Ectodermal cell (in vitro differentiated cells): ENCODE results near the gene CFAP73.
A peak's percentile ranks its signal among the peaks of the same experiment; 100 is the strongest.

Experiments used
- H3K27ac ChIP-seq: 2 replicates; pipeline ENCODE4 v1.7.0; 2013; ENCODE audit warnings: mild to moderate bottlenecking, low read depth, low read length; ENCODE audit not compliant: insufficient read depth, poor library complexity, severe bottlenecking
- H3K27me3 ChIP-seq: 2 replicates; pipeline ENCODE4 v1.7.0; 2013; ENCODE audit warnings: mild to moderate bottlenecking, low read length; ENCODE audit not compliant: insufficient read depth, control insufficient read depth, poor library complexity, severe bottlenecking
- H3K36me3 ChIP-seq: one replicate; pipeline ENCODE4 v1.7.0; 2013; ENCODE audit warnings: low read length; ENCODE audit not compliant: control insufficient read depth, insufficient read depth
- H3K4me1 ChIP-seq: one replicate; pipeline ENCODE4 v1.7.0; 2013; ENCODE audit warnings: low read length; ENCODE audit not compliant: control insufficient read depth, insufficient read depth
- H3K4me3 ChIP-seq: 2 replicates; pipeline ENCODE4 v1.7.0; 2013; ENCODE audit warnings: low read depth, low read length, control low read depth; ENCODE audit not compliant: insufficient read depth
- H3K9me3 ChIP-seq: 2 replicates; pipeline ENCODE4 v1.7.0; 2013; ENCODE audit warnings: mild to moderate bottlenecking, low read length, moderate library complexity; ENCODE audit not compliant: control insufficient read depth
- WGBS, 2 experiments: methylation state at CpG; one replicate each; pipeline ENCODE4 v1.1.7; 2013; ENCODE audit warnings: missing lambda C conversion rate in 2 of 2; 5-methylcytosine and 5-hydroxymethylcytosine counted together

The CFAP73 gene

DNA sequence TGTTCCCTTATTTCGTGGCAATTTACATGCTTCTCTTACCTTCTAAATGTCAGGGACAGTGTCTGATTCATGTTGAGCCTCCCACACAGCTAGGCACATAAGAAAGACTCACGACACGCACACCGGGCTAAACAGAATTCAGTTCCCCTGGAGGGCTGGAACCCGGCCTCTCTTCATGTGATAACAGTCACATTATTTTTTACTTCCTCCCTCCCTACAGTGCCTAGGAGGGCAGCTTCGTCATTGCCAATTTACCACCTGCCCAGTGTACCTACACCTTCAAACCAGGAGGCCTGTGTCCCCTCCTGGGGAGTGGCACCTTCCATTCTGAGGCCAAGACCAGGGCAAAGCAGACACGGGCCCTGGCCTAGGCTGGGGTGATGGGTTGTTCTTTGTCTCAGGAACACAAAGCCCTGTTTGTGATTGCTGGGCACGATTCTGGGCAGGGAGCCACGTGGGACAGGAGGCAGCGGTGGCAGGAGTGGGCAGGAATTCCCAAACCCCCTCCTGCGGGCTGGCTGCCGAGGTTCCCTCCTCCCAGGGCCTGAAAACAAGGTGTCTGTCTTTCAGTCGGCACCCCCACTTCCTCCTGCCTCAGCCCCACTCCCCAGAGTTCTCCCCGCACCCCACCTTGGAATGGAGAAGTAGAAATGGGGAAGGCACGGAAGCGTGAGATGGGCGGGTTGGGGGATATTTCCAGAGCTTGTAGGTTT, 7.2 kb upstream of the CFAP73 start:
- Histone ChIP-seq H3K9me3 (no peaks in the 10 kb centered on the region), H3K4me1 (no peaks in the 10 kb centered on the region), H3K36me3 (no peaks in the 10 kb centered on the region), H3K4me3 (no peak overlapping the region), H3K27me3 (no peaks in the 10 kb centered on the region), H3K27ac (no peak overlapping the region)
- 84 to 89% methylated on average over 16 to 17 of the region's 17 CpGs for WGBS, 2 experiments

DNA sequence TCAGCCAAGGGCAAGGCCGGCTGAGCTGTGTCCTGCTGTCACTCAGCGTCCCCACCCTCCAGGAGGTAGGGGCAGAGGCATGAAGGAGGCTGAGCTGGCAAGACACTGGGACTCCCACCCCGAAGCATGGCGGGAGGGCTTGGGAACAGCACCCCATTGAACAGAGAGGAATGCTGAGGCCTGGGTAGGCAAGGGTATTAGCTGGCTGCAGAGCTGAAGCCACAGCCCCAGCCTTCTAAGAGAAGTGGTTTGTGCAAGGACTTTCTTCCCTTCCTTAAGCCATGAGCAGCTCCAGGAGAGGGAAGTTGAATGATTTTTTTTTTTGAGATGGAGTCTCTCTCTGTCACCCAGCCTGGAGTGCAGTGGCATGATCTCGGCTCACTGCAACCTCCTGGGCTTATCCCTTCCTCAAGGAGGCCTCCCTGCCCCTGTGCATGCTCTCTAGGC, 6.6 kb upstream of the CFAP73 start:
- H3K4me1 ChIP-seq = no peaks in the 10 kb centered on the region
- no peaks in the 10 kb centered on the region for H3K36me3 ChIP-seq
- H3K27me3 ChIP-seq = no peaks in the 10 kb centered on the region
- WGBS, 2 experiments = 83 to 86% methylated on average over 5 of the region's 5 CpGs
- no peaks in the 10 kb centered on the region for H3K9me3 ChIP-seq
- no peak overlapping the region for H3K4me3 ChIP-seq
- no peak overlapping the region for H3K27ac ChIP-seq

DNA sequence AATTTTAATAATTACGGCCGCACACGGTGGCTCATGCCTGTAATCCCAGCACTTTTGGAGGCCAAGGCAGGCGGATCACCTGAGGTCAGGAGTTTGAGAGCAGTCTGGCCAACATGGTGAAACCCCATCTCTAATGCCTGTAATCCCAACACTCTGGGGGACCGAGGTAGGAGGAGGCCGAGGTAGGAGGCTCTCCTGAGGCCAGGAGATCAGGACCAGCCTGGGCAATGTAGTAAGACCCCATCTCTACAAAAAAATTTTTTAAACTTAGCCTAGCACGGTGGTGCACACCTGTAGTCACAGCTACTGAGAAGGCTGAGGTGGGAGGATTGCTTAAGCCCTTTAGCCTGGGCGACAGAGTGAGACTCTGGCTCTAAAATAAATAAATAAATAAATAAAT, 5.6 kb upstream of the CFAP73 start:
- no peaks in the 10 kb centered on the region for H3K36me3 ChIP-seq
- H3K4me3 ChIP-seq = no peak overlapping the region
- H3K9me3 ChIP-seq = no peaks in the 10 kb centered on the region
- H3K27ac ChIP-seq = no peak overlapping the region
- H3K27me3 ChIP-seq = no peaks in the 10 kb centered on the region
- WGBS, 2 experiments = 92% methylated on average over 7 to 8 of the region's 8 CpGs
- no peaks in the 10 kb centered on the region for H3K4me1 ChIP-seq

DNA sequence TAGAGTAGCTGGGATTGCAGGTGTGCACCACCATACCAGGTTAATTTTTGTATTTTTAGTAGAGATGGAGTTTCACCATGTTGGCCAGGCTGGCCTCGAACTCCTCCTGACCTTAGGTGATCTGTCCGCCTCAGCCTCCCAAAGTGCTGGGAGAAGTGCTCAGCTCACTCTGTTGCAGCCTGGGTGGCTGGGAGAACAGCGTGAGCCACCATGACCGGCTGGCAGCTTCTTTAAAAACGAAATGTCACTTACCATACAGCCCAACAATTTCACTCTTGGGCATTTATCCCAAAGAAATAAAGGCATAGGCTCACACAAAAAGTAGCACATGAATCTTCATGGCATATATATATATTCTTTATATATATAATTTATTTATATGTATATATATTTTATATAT, 4.7 kb upstream of the CFAP73 start:
- Histone ChIP-seq H3K4me1 (peaks cover 2% of the 10 kb centered on the region), H3K4me3 (no peak overlapping the region), H3K9me3 (no peaks in the 10 kb centered on the region), H3K27me3 (no peaks in the 10 kb centered on the region), H3K27ac (no peak overlapping the region), H3K36me3 (no peaks in the 10 kb centered on the region)
- WGBS, 2 experiments = 92 to 93% methylated on average over 5 of the region's 5 CpGs

DNA sequence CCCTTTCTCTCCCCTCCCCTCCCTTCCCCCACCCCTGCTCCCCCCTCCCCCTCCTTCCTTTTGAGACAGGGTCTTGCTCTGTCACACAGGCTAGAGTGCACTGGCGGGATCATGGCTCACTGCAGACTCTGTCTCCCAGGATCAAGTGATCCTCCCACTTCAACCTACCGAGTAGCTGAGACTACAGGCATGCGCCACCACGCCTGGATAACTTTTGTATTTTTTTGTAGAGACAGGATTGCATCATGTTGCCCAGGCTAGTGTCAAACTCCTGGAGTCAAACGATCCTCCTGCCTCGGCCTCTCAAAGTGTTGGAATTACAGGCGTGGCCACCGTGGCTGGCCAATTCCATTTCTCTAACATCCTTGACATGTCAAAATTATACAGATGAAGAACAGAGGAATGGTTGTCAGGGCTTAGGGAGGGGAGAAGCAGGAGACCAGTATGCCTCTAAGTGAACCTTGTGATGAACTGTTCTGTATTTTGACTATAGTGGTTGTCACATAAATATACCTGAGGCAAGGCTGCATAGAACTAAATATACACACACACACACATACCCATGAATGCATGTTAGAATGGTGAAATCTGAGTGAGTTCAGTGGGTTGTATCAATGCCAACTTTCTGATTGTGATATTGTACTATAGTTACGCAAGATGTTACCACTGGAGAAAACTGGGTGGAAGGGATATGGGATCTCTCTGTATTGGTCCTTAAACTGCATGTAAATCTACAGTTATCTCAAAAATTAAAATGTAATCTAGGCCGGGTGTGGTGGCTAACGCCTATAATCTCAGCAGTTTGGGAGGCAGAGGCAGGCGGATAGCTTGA, 3.6 kb upstream of the CFAP73 start:
- WGBS, 2 experiments = 80 to 82% methylated on average over 12 of the region's 12 CpGs
- H3K27ac ChIP-seq = no peak overlapping the region
- H3K36me3 ChIP-seq = no peaks in the 10 kb centered on the region
- H3K4me3 ChIP-seq = no peak overlapping the region
- no peaks in the 10 kb centered on the region for H3K9me3 ChIP-seq
- no peaks in the 10 kb centered on the region for H3K27me3 ChIP-seq
- H3K4me1 ChIP-seq = peaks cover 11% of the 10 kb centered on the region

DNA sequence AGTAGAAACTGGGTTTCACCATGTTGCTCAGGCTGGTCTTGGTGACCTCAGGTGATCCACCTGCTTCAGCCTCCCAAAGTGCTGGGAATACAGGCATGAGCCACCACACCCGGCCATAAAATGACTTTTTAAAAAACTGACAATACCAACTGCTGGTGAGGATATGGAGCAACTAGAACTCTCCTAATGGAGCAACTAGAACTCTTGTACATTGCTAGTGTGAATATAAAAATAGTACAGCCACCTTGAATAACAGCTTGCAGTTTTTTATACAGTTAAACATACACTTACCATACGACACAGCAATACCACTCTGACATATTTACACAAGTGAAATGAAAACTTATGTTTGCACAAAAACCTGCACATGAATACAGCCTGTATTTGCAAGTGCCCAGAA, 2.5 kb upstream of the CFAP73 start:
- H3K4me1 ChIP-seq = peaks cover 11% of the 10 kb centered on the region
- H3K27ac ChIP-seq = no peak overlapping the region
- no peaks in the 10 kb centered on the region for H3K9me3 ChIP-seq
- H3K4me3 ChIP-seq = no peak overlapping the region
- no peaks in the 10 kb centered on the region for H3K36me3 ChIP-seq
- 88 to 92% methylated on average over 1 to 2 of the region's 2 CpGs for WGBS, 2 experiments
- H3K27me3 ChIP-seq = peaks cover 5% of the 10 kb centered on the region

DNA sequence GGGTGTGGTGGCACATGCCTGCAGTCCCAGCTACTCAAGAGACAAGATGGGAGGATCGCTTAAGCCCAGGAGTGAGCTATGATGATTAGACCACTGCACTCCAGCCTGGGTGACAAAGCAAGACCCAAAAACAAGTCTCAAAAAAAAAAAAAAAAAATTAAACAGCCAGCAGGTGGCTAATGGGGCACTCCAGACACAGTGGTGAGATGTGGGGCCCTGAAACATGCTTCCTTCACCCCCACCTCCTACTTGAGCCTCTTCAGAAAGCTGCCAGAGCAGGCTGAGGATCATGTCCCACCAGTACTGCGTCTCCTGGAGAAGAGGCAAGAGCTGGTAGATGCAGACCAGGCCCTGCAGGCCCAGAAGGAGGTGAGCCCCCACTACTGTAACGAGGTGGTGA, 2.1 kb downstream of the CFAP73 start:
- Histone ChIP-seq H3K27ac (no peak overlapping the region), H3K4me3 (no peak overlapping the region), H3K9me3 (no peaks in the 10 kb centered on the region), H3K36me3 (no peaks in the 10 kb centered on the region), H3K27me3 (peaks cover 45% of the 10 kb centered on the region), H3K4me1 (peaks cover 18% of the 10 kb centered on the region)
- WGBS, 2 experiments = 92 to 97% methylated on average over 3 of the region's 3 CpGs

DNA sequence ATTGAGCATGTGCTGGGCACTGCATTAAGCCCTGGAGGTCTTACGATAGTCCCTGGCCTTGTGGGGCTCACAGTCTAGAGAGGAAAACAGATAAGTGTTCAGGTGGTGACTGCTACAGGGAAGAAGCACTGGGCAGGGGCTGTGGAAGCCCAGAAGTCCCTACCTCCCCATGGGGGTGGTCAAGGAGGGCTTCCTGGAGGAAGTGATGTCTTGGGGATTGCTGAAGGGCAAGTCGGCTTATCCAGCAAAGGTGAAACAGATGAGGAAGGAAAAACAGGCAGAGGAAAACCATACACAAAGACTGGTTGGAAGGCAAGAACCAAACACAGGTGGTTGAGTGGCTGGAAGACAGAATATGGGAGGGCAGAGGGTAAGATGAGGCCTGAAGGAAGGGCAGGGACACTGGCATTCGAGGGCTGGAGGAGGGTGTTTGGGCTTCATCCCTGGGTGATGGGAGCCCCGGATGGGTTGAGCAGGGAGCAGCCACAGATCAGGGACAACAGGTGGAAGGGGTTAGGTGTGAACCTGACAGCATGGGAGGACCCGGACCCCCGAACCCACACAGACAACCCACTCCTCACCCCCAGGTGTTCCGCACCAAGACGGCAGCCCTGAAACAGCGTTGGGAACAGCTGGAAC, 2.8 kb downstream of the CFAP73 start:
- peaks cover 45% of the 10 kb centered on the region for H3K27me3 ChIP-seq
- no peaks in the 10 kb centered on the region for H3K36me3 ChIP-seq
- peaks cover 18% of the 10 kb centered on the region for H3K4me1 ChIP-seq
- WGBS, 2 experiments = 37 to 38% methylated on average over 9 of the region's 9 CpGs
- H3K4me3 ChIP-seq = no peak overlapping the region
- no peak overlapping the region for H3K27ac ChIP-seq
- no peaks in the 10 kb centered on the region for H3K9me3 ChIP-seq

DNA sequence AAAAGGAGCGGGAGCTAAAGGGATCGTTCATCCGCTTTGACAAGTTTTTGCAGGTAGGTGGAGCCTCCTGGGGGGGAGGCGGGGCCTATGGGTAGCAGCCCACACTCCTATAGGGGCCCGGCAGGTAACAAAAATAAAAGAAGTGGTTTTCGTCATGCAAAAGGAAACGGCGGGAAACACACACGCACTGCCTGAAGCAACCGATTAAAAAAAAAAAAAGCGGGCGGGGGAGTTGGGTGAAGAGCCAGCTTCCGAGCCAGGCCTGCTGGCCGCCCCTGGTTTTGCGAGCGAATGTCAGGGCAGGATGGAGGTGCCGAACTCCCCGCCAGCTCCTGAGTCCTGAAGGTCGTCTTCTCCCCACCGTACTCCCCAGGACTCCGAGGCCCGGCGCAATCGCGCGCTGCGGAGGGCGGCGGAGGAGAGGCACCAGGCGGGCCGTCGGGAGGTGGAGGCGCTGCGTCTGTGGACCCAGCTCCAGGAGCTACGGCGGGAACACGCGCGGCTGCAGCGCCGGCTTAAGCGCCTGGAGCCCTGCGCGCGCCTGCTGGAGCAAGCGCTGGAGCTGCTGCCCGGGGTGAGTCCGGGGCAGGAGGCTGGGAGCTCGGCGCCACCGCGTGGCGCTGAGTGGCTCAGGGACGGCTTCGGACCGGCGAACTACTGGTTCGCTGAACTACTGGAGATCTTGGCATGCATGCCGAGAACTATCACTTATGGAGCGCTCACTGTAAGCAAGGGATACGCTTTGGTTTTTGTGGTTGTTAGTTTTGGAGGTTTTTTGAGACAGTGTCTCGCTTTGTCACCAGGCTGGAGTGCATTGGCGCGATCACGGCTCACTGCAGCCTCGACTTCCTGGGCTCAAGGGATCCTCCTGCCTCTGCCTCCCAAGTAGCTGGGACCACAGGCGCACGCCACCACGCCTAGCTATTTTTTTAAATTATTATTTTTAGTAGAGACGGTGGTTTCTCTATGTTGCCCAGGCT, 3.6 kb downstream of the CFAP73 start:
- Histone ChIP-seq H3K4me1 (peaks cover 18% of the 10 kb centered on the region), H3K27ac (no peak overlapping the region), H3K36me3 (peaks cover 4% of the 10 kb centered on the region), H3K9me3 (no peaks in the 10 kb centered on the region), H3K27me3 (peaks cover 45% of the 10 kb centered on the region), H3K4me3 (peak overlapping the region; percentile 33)
- 11 to 12% methylated on average over 70 of the region's 70 CpGs for WGBS, 2 experiments
